A549 (cell line): Measurements from ENCODE around the gene PSMC5. TPM values are rescaled to one million over a fixed set of nuclear protein-coding genes. Genes with fewer than 3 reads are reported as not detected.

Experiments used
- ATAC-seq, 2 experiments: fragments of 200-7000 bp in 1 of 2; fragments of >200 bp in 1 of 2; cut with Nextera tagmentation in 1 of 2; cut with Tn5 transposase in 1 of 2; 3 replicates each; pipeline versions ENCODE4 v1.8.0 to v1.9.1; 2018 to 2020; ENCODE audit warnings: mild to moderate bottlenecking in 1 of 2, moderate library complexity in 1 of 2
- CTCF ChIA-PET: fragments of 300-600 bp; sonication (Branson Sonifier 250); formaldehyde crosslinking; extraction: SDS; loops from one replicate; lab custom pipeline; 2021; ENCODE audit warnings: antibody characterized with exemption, inconsistent platforms; lab: Yijun Ruan, JAX
- POLR2A ChIA-PET: fragments of 350-600 bp; formaldehyde crosslinking; extraction: SDS; loops from one replicate; lab custom pipeline; 2021; ENCODE audit warnings: antibody characterized with exemption, inconsistent platforms; lab: Yijun Ruan, JAX
- DNase-seq, 2 experiments: peaks; one replicate each; pipeline versions ENCODE4 v3.0.0 to v3.0.0-alpha.2; 2011 to 2016; ENCODE audit warnings: low read depth in 1 of 2, low spot score in 1 of 2
- FAIRE-seq: peaks from 2 replicates; lab custom pipeline; 2011; peaks lifted over from hg19 to GRCh38; lab: Jason Lieb, UNC
- H3K27ac ChIP-seq, 2 experiments: fragments of >200 bp; sonication (Bioruptor Twin); formaldehyde crosslinking; 3 replicates each; pipeline ENCODE4 v1.5.1; 2016 to 2017
- H3K4me1 ChIP-seq: fragments of >200 bp; sonication (Bioruptor Twin); formaldehyde crosslinking; 3 replicates; pipeline ENCODE4 v1.6.1; 2016
- H3K4me2 ChIP-seq: fragments of >200 bp; sonication (Bioruptor Twin); formaldehyde crosslinking; 3 replicates; pipeline ENCODE4 v1.6.1; 2016
- H3K4me3 ChIP-seq: fragments of >200 bp; sonication (Bioruptor Twin); formaldehyde crosslinking; 3 replicates; pipeline ENCODE4 v1.5.1; 2016
- H3K9me3 ChIP-seq: fragments of >200 bp; sonication (Bioruptor Twin); formaldehyde crosslinking; 3 replicates; pipeline ENCODE4 v1.6.1; 2016
- BHLHE40 ChIP-seq: IDR thresholded peaks from 2 replicates; pipeline ENCODE4 v1.6.1; 2012; ENCODE audit warnings: low read depth, low read length, inconsistent platforms
- CBX2 ChIP-seq: fragments of 200-600 bp; sonication (generic); IDR thresholded peaks from 2 replicates; pipeline ENCODE4 v1.6.1; 2016; ENCODE audit warnings: low read depth, mild to moderate bottlenecking, borderline replicate concordance
- CHD2 ChIP-seq: fragments of 150-350 bp; IDR thresholded peaks from 2 replicates; pipeline ENCODE4 v1.6.1; 2014; ENCODE audit warnings: low read length; ENCODE audit not compliant: partially characterized antibody
- E2F6 ChIP-seq: IDR thresholded peaks from 2 replicates; pipeline ENCODE4 v1.6.1; 2012; ENCODE audit warnings: low read depth, borderline replicate concordance
- EHF ChIP-seq: fragments of 250-450 bp; sonication (Bioruptor Pico); IDR thresholded peaks from 2 replicates; pipeline ENCODE4 v1.5.0; 2020; ENCODE audit warnings: mild to moderate bottlenecking
- ELK1 ChIP-seq: fragments of 150-350 bp; IDR thresholded peaks from 2 replicates; pipeline ENCODE4 v1.6.1; 2014; ENCODE audit warnings: low read depth, mild to moderate bottlenecking, low read length
- EP300 ChIP-seq, 2 experiments: fragments of >200 bp; sonication (Bioruptor Twin); formaldehyde crosslinking; IDR thresholded peaks; 2 replicates in 1 of 2; 3 replicates in 1 of 2; pipeline ENCODE4 v1.6.1; 2016 to 2017
- ESRRA ChIP-seq: fragments of 150-350 bp; IDR thresholded peaks from 2 replicates; pipeline ENCODE4 v1.6.1; 2014; ENCODE audit warnings: mild to moderate bottlenecking, low read length, borderline replicate concordance
- FOSB ChIP-seq: fragments of 250-450 bp; sonication (Bioruptor Pico); IDR thresholded peaks from 2 replicates; pipeline ENCODE4 v1.5.0; 2020; ENCODE audit warnings: mild to moderate bottlenecking, moderate library complexity
- GATA3 ChIP-seq: IDR thresholded peaks from 2 replicates; pipeline ENCODE4 v1.6.1; 2012; ENCODE audit warnings: borderline replicate concordance
- HDAC2 ChIP-seq: fragments of 200-600 bp; sonication (generic); IDR thresholded peaks from 2 replicates; pipeline ENCODE4 v1.6.1; 2016
- HMGXB4 ChIP-seq: fragments of 250-450 bp; sonication (Bioruptor Pico); IDR thresholded peaks from 2 replicates; pipeline ENCODE4 v1.5.0; 2021; ENCODE audit warnings: mild to moderate bottlenecking, moderate library complexity, borderline replicate concordance
- HOXB13 ChIP-seq: fragments of 250-450 bp; sonication (Bioruptor Pico); IDR thresholded peaks from 2 replicates; pipeline ENCODE4 v1.5.0; 2020; ENCODE audit warnings: low read depth, mild to moderate bottlenecking, moderate library complexity
- JUN ChIP-seq, 2 experiments: fragments of >200 bp; sonication (Bioruptor Twin); formaldehyde crosslinking; IDR thresholded peaks; 2 replicates in 1 of 2; 3 replicates in 1 of 2; pipeline ENCODE4 v1.6.1; 2016 to 2017
- KDM1A ChIP-seq: fragments of 200-600 bp; sonication (generic); IDR thresholded peaks from 2 replicates; pipeline ENCODE4 v1.6.1; 2016; ENCODE audit warnings: low read depth, mild to moderate bottlenecking
- MAFK ChIP-seq: fragments of 450-650 bp; IDR thresholded peaks from 2 replicates; pipeline ENCODE4 v1.6.1; 2014; ENCODE audit not compliant: partially characterized antibody
- MAX ChIP-seq: IDR thresholded peaks from 2 replicates; pipeline ENCODE4 v1.6.1; 2012
- MYC ChIP-seq: IDR thresholded peaks from 2 replicates; pipeline ENCODE4 v1.6.1; 2012; ENCODE audit warnings: mild to moderate bottlenecking, inconsistent platforms, low read length, improper control_type of control experiment, borderline replicate concordance
- NFE2L2 ChIP-seq: fragments of 150-350 bp; conservative IDR thresholded peaks from 2 replicates; pipeline ENCODE4 v1.6.1; 2014; ENCODE audit warnings: low read length
- PBX3 ChIP-seq: IDR thresholded peaks from 2 replicates; pipeline ENCODE4 v1.6.1; 2012
- POLR2AphosphoS2 ChIP-seq: conservative IDR thresholded peaks from 2 replicates; pipeline ENCODE4 v1.6.1; 2012; ENCODE audit warnings: low read length, improper control_type of control experiment, inconsistent platforms
- RAD21 ChIP-seq, 2 experiments: fragments of >200 bp in 1 of 2; sonication (Bioruptor Twin) in 1 of 2; formaldehyde crosslinking in 1 of 2; IDR thresholded peaks in 1 of 2; conservative IDR thresholded peaks in 1 of 2; 2 replicates in 1 of 2; 3 replicates in 1 of 2; pipeline ENCODE4 v1.6.1; 2012 to 2018; ENCODE audit warnings: inconsistent platforms in 1 of 2
- RARB ChIP-seq: fragments of 250-450 bp; sonication (Bioruptor Pico); IDR thresholded peaks from 2 replicates; pipeline ENCODE4 v1.8.0; 2021; ENCODE audit warnings: mild to moderate bottlenecking, moderate library complexity
- REST ChIP-seq: fragments of 200-600 bp; sonication (generic); IDR thresholded peaks from 2 replicates; pipeline ENCODE4 v1.6.1; 2016; ENCODE audit warnings: antibody characterized with exemption, mild to moderate bottlenecking, moderate library complexity
- RFX5 ChIP-seq: fragments of 450-650 bp; IDR thresholded peaks from 2 replicates; pipeline ENCODE4 v1.7.1; 2014; ENCODE audit warnings: antibody characterized with exemption, mild to moderate bottlenecking, moderate library complexity
- SMC3 ChIP-seq: fragments of >200 bp; sonication (Bioruptor Twin); formaldehyde crosslinking; IDR thresholded peaks from 3 replicates; pipeline ENCODE4 v1.6.1; 2018; ENCODE audit warnings: inconsistent platforms
- SREBF2 ChIP-seq: fragments of 450-650 bp; IDR thresholded peaks from 2 replicates; pipeline ENCODE4 v1.6.1; 2014; ENCODE audit warnings: mild to moderate bottlenecking, moderate library complexity
- USF2 ChIP-seq: fragments of 450-650 bp; IDR thresholded peaks from 2 replicates; pipeline ENCODE4 v1.6.1; 2014; ENCODE audit warnings: antibody characterized with exemption
- ZC3H11A ChIP-seq: fragments of 450-650 bp; IDR thresholded peaks from 2 replicates; pipeline ENCODE4 v1.6.1; 2014; ENCODE audit warnings: antibody characterized with exemption, mild to moderate bottlenecking
- ZSCAN20 ChIP-seq: fragments of 250-450 bp; sonication (Bioruptor Pico); IDR thresholded peaks from 2 replicates; pipeline ENCODE4 v1.8.0; 2022; ENCODE audit warnings: mild to moderate bottlenecking, moderate library complexity
- WGBS: methylation state at CpG from one replicate; pipeline ENCODE4 v1.1.6; 2017; ENCODE audit errors: missing lambda C conversion rate; 5-methylcytosine and 5-hydroxymethylcytosine counted together
- polyA plus RNA-seq, 4 experiments: library from polyadenylated mRNA; depleted of rRNA in 3 of 4; stranded (reverse); fragments of >200 nt; fragmentation: RNase III in 1 of 4; extraction: RNeasy Plus Mini Kit Qiagen cat#74134 plus additional on column Dnase treatment in 1 of 4; gene quantifications; 2 replicates in 3 of 4; 3 replicates in 1 of 4; pipeline ENCODE4 v1.2.3, GENCODE V29; 2011 to 2017

The PSMC5 gene
- polyA plus RNA-seq, 2 of the 4 experiments (the other 2 are of a cell fraction), result 303 to 406 TPM

GRCh38 chr17:63848834-63849689 lies 21.8 kb downstream of the PSMC5 start (continued):
- TF ChIP-seq USF2 (peak; percentile 94), NFE2L2 (no peak), ESRRA (no peak), ZC3H11A (no peak), HDAC2 (no peak; the same call in 1 of the 2 replicates), ELK1 (no peak), BHLHE40 (peak; percentile 89), JUN (IDR thresholded peaks at IDR 0.05) (peak in 1 of 2 experiments; percentile 73; a peak in 2 of 5 replicates), RAD21 (conservative IDR thresholded peaks at IDR 0.05 in 1 of 2, IDR thresholded peaks at IDR 0.05 in 1 of 2) (no peak), REST (peak; percentile 69), MAX (peak; percentile 100), FOSB (CRISPR knock-in tag) (no peak; the same call in 1 of the 2 replicates), KDM1A (peak; percentile 63; the same call in 1 of the 2 replicates), MYC (no peak), CBX2 (no peak), E2F6 (peak; percentile 100), RFX5 (peak; percentile 100), GATA3 (peak; percentile 91), MAFK (no peak), HOXB13 (CRISPR knock-in tag) (peak; percentile 95)
- TF ChIP-seq, all 56 proteins: peak for 25

- Histone ChIP-seq H3K4me2 (no peak overlapping the region), H3K4me1 (no peaks in the 10 kb centered on the region), H3K4me3 (no peak overlapping the region), H3K27ac (no peak overlapping the region), H3K9me3 (peaks cover 8% of the 10 kb centered on the region)
- DNase-seq (no peak), ATAC-seq (no peak), FAIRE-seq (no peak)
- ChIA-PET POLR2A (no interaction called here), CTCF (interaction anchor here (9.5 to 9.6 kb wide), 2 partner anchors 9 to 16 kb away, joined by 90 to 91 read pairs; no protein-coding TSS in a partner anchor)
- 96% methylated on average over 9 of the region's 9 CpGs for WGBS
- TF ChIP-seq EHF (no peak), EP300 (IDR thresholded peaks at IDR 0.05) (no peak), PBX3 (no peak), FOSB (CRISPR knock-in tag) (no peak), RARB (CRISPR knock-in tag) (no peak), ZSCAN20 (CRISPR knock-in tag) (no peak), SREBF2 (no peak), HMGXB4 (CRISPR knock-in tag) (no peak), RFX5 (no peak), MYC (no peak), CHD2 (no peak), SMC3 (no peak), POLR2AphosphoS2 (no peak)
Measured at GRCh38 chr17:63850401-63850800, 23.2 kb downstream of the PSMC5 start.
